8988T (cell line): ENCODE results near the gene EIF4G3.
"Not testable (repeated sequence)": the region's sequence is repeated elsewhere in the genome, so short reads cannot be mapped to it uniquely, and the experiment has no call there.

Experiments used
- DNase-seq: peaks from one replicate; pipeline ENCODE4 v3.0.0; 2011

EIF4G3 gene

DNA sequence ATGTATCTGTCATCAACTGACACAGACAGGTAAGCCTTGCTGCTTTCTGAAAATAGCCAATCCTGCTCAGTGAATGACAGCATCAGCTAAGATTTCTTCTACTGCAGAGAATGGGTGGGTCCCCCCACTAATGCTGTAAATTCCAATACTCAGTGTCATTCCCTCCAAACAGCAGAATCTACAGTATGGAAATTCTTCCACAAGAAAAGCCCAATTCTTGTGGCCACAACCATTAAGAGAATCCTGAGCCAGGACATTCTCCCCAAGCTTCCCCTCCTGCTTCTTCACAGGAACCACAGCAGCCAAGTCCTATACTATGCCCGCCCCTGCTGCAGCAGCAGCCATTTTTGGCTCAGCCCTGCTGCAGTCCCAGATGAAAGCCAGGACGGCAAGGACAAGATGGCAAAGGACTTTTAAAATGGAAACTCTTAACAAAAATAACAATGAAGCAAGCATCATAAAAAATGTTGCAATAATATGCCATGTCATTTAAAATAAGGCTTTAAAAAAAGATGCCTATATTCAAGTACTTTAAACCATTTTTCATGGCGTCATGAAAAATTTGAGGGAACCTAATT lies 26.8 kb downstream of the EIF4G3 start:
- DNase-seq, result peak; percentile 36

DNA sequence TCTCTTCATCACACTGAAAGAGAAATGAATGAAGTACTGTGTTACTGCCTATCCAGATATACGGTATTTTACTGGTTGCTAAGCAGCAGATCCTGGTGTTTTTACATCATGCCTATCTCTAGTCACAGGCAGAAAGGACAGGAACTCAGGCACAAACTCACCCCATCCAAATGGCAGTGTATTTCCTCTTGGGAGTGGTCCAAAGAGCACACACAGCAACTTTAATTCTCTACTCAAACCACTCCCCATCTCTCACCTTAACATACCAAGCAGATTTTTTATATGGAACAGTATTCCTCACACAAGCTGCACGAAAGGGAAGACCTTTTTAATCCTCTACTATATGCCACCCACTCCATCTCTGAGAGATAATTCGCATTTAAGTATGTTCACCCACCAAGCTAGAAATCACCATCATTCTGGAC lies 27.3 kb downstream of the EIF4G3 start:
- no peak for DNase-seq

DNA sequence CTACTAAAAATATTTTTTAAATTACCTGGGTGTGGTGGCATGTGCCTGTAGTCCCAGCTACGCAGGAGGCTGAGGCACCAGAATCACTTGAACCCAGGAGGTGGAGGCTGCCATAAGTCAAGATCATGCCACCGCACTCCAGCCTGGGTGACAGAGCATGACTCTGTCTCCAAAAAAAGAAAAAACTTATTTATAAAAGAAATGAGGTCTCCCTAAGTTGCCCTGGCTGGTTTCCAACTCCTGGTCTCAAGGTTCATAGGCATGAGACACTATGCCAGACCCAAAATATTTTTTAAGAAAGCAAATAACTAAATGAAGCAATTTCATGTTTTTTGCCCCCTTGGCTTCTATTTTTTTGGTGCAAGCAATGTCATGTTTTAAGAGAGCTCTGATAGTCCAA lies 32.9 kb downstream of the EIF4G3 start:
- DNase-seq, result no peak

DNA sequence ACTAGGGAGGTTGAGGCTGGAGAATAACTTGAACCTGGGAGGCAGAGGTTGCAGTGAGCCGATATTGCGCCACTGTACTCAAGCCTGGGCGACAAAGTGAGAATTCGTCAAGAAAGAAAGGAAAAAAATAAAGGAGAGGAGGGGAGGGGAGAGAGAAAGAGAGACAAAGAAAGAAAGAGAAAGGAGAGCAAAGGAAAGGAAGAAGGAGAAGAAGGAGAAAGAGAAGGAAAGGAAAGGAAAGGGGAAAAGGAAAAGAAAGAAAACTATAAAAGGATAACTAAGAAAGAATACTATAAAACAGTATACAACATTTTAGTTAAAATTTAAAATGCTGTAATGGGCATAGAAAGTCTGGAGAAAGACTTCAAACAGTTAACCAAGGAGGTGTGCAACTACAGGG lies 33.6 kb downstream of the EIF4G3 start:
- no peak for DNase-seq

DNA sequence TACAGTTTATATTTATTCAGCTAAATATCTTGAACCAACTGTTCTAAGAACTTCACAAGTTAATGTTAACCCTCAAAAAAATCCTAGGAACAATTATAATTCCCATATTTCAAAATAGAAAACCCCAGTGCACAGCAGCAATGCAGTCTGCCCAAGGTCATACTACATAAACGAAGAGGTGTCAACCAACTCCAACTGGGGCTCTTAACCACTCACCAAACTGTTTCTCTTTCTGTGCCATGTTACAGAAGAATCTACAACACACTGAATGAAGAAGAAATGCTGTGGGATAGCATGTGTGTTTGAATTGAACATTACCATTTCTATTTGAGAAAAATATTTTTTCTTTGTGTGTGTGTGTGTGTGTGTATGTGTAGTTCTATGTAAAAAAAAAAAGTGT lies 35.7 kb downstream of the EIF4G3 start:
- no peak for DNase-seq

DNA sequence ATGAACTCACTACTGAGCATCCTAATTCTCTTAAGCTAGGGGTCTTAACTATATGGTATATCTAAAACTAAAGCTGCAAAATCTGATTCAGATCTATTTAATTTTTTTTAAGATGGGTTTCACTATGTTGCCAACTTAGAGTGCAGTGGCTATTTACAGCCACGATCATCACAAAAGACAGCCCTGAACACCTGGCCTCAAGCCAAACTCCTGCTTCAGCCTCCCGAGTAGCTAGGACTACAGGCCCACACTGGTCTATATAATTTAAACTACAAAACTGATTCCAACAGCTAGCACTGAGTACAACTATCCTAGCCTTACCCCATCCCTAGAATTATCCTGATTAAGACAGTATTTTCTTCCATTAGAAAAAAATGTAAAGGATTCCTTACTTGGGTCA lies 37.1 kb downstream of the EIF4G3 start:
- DNase-seq, result no peak

DNA sequence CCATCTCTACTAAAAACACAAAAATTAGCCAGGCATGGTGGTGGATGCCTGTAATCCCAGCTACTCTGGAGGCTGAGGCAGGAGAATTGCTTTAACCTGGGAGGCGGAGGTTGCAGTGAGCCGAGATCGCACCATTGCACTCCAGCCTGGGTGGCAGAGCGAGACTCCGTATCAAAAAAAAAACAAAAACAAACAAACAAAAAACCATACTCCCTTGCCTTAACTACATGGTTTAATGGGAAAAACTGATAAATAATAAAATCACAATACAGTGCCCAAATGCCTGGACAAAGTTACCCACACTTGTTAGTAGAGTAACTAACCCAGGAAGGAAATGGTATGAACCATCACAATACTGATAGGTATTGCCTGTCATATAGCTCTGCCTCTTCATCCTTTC lies 40.4 kb downstream of the EIF4G3 start:
- not testable (repeated sequence) for DNase-seq

DNA sequence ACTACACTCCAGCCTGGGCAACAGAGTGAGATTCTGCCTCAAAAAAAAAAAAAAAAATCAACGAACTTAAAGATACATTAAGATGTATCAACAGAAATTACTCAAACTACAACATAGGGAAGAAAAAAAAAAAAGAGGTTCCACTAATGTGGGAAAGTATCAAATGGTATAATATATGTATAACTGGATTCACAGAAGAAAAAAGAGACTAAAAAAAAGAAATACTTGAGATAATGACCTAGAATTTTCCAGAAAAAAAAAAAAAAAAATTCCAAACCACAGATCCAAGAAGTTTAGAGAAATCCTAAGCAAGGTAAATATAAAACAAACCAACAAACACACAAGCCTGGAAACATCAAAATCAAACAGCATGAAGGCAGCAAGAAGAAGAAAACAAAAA lies 45.5 kb downstream of the EIF4G3 start:
- DNase-seq, result no peak

DNA sequence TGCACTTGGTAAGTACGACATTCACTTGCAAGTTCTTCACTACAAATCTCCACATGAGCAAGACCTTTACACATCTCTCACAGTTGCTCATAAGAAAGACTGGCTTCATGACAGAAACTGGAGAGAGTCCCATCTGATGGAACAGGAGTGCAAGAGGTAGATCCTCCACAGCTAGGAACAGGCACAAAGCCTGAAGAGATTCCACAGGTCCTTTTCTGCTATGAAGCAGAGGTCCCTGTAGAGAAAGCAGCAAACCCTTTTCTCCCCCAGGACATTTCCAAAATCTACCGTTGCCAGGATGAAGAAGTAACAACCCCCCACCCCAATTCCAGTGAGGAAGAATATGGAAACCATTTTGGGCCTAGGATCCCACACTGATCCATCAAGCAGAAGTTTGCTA lies 47.3 kb downstream of the EIF4G3 start:
- DNase-seq, result no peak

DNA sequence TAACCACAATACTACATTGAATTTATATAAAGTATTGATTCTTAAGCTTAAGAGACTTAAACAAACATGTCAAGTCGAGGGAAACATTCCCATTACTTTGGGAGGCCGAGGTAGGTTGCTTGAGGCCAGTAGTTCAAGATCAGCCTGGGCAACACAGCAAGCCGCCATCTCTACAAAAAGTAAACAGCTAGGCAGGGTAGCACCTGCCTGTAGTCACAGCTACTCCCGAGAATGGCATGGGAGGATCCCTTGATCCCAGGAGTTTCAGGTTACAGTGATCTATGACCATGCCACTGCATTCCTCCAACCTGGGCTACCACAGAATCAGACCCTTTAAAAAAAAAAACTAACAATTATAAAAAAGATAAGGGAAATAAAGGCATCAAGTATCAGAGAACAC lies 50.4 kb downstream of the EIF4G3 start:
- no peak for DNase-seq

DNA sequence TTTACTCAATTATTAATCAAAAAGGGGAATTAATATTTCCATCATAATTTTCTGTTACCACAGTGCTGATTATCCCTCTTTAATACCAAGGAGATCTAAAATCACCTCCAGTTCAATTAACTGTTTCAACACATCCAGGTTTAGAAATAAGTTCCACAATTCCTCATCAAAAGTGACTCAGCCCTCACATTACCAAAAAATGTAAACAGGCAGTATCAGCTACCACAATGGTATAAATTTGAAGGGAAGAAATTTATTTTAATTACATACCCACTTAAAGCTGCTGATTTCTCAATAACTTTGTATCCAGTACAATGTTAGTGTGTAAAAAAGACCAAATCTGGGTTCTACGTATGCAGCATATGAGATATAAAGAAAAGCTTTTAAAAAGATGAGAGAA lies 51.9 kb downstream of the EIF4G3 start:
- no peak for DNase-seq

DNA sequence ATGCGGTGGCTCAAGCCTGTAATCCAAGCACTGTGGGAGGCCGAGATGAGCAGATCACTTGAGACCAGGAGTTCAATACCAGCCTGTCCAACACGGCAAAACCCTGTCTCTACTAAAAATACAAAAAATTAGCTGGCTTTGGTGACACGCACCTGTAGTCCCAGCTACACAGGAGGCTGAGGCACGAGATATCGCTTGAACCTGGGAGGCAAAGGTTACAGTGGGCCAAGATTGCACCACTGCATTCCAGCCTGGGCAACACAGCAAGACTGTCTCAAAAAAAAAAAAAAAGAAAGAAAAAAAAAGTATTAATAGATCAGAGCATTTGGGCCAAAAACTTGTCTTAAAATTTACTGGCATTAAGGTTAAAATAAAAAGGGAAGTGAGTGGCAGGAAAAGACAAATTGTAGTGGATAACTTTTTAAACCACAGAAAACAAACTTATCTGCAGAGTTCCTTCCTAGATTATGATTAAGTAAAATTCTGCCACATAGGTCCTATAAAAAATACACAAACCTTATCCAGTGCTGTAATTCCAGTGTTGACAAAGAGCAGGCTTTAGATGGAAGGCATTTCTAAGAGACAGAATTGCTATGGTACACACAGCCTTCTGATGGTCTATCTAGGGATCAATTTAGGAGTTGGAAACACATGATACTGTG lies 53.3 kb downstream of the EIF4G3 start:
- no peak for DNase-seq

DNA sequence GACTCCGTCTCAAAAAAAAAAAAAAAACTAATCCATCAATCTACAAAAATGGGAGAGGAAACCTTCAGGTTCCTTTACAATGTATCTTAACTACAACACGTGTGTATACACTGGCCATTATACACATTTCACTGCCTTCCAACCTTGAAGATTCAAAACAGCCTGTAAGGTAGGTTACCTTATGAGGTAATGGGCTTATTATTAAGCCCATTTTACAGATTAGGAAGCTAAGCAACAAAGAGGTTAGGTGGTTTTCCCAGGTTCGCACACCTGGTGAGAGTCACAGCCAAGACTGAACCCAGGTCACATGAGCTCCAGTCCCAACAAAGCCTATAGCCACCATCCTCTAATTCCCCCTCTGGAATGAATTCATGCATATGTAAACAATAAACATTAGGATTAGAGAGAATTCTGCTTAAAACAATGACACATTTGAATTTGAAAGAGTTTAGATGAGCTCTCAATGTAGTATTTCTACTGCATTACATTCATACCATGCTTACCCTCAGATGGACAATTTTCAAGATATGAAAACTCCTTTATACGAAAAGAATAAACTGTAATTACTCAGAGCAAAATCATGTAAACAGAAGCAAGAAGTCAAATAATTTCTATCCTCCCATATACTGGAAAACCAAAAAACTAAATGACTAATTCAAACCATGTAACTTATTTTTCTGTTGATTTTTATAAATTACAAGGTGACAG lies 54.8 kb downstream of the EIF4G3 start:
- no peak for DNase-seq

DNA sequence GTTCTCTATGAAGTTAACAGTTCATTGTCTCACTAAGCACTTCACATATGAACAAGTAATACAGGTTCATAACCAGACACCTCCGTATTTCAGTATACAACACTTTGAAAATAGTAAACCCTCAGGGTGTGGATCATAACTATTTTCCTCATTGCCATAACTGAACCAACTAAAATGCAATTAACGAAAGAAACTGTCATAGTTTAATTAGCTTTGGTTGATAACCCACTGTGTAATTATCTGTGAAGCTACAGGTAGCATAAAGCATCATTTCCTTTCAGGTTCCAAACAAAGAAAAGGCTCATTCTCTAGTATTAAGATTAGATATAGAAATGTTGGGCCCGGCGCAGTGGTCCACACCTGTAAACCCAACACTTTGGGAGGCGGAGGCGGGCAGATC lies 58.5 kb downstream of the EIF4G3 start:
- no peak for DNase-seq

DNA sequence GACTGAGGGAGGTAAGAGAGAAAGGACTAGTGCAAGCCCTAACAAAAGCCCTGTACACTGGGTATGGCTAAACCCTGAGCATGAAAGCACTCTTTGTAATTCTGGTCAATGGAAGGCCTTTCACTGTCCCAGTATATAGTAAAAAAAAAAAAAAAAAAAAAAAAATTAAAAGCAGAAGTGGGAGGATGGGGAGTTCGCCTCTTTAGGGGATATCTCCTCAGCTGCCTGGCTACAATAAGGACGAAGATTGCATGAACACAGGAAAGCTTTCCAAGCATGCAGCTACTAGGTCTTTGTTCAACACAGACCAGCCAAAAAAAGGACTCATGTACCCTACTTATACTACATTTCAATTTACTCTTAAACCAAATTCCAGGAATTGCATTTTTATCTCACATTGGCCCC lies 59.1 kb downstream of the EIF4G3 start:
- DNase-seq, result no peak

DNA sequence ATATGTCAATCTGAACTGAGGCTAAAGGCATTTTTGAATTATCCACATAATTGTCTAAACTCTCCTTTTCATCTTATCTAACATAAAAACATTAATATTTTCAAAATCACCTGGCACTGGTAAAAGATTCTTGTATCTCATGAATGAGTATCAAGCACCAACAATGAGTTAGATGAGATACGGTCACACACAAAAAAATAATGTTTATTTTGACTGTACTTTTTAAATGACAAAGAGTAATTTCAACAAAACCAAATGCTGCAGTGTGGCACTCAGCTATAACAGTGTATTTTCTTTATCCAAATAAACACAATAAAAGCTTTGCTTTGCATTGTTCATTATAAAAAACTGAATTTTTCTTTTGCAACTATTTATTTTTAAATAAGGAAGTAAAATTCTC lies 59.5 kb downstream of the EIF4G3 start:
- no peak for DNase-seq

DNA sequence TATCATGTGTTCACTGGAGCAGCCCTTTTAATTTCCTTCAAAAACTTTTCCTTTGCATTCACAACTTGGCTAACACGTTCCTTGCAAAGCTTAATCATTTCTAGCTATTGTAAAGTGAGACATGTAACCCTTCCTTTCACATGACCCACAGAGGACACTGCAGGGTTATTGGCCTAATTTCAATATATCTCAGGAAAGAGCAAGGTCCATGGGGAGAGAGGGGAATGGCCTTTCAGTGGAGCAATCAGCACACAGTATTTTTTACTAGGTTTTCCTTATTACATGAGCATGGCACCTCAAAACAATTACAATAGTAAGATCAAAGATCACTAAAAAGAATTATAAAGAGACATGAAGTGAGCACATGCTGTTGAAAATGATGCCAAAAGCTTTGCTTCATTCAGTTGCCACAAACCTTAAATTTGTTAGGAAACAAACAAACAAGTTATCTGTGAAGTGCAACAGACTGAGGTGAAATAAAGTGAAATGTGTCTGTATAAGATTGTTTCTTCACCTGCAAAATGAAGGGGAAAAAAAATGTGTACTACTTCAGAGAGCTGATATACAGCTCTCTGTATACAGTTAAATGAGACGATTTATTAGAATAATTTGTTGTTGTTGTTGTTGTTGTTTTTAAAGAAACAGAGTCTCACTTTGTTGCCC lies 61.5 kb downstream of the EIF4G3 start:
- no peak for DNase-seq

DNA sequence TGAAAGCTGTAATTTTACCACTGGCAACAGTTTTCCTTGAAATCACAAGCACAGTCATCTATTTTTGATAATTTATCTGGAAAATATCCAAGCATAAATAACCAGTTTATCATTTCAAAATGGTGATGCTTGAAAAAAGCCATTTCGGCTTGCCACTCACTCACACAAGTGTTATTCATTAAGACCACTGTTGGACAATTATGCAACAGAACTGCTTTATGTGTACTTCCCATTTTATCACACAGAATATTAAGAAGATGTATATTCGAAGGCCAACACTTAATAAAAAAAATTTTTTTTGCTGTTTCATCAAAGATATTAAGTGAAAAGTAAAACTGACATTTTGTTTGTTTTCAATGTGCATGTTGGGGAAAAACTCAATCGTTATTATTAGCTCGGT lies 62.3 kb downstream of the EIF4G3 start:
- no peak for DNase-seq

DNA sequence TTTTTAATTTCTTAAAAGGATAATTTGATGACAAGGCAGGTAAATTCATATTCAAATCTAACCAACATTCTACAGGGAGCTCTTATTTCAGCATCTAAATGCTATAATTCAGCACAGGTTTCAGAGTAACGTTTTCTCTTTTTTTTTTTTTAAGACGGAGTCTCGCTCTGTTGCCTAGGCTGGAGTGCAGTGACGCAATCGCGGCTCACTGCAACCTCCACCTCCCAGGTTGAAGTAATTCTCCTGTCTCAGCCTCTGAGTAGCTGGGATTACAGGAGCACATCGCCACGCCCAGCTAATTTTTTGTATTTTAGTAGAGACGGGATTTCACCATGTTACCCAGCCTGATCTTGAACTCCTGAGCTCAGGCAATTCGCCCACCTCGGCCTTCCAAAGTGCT lies 66.5 kb downstream of the EIF4G3 start:
- no peak for DNase-seq

DNA sequence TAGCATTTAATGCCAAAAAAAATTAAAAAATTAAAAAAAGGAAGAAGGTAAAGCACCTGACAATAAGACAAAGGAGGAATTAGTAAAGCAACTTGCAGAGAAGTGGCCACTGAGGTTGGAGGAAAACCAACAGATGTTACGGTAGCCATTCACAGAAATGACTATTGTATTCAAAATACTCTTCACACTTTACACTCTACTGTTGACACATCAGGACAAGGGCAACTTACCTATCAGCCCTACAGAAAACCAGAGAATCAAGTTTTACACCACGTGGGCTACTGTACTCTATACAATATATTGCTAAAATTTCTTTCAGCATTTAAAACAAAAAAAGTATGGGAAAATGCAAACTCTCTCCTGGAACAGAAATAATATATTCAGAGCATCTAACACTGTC lies 70.0 kb downstream of the EIF4G3 start:
- DNase-seq, result no peak

DNA sequence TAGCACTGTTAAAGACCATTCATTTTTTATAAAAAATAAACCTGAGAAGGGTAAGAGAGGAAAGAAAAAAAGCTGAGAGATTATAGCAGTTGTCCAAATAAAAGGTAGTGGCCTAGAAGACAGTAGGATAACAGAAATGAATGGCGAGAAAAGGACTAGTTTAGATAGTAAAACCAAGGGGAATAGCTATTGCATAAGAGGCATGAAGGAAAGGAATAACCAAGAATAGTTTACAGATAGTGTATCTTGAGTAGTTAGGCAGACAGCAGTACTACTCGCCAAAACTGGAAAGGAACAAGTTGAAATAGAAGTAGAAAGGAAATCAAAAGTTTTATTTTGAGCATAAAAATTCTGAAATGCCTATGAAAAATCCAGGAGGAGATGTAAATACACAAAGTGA lies 70.5 kb downstream of the EIF4G3 start:
- no peak for DNase-seq

DNA sequence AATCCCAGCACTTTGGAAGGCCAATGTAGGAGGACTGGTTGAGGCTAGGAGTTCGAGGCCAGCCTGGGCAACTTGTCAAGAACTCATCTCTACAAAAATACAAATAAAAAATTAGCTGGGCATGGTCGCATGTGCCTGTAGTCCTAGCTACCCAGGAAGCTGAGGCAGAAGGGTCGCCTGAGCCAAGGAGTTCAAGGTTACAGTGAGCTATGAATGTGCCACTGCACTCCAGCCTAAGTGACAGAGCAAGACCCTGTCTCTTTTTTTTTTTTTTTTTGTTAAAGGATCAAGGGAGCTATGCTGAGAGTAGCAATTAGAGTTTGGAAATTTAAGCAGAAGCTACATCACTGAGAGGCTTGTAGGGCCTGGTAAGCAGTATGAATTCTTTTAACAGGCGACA lies 70.9 kb downstream of the EIF4G3 start:
- DNase-seq, result no peak

DNA sequence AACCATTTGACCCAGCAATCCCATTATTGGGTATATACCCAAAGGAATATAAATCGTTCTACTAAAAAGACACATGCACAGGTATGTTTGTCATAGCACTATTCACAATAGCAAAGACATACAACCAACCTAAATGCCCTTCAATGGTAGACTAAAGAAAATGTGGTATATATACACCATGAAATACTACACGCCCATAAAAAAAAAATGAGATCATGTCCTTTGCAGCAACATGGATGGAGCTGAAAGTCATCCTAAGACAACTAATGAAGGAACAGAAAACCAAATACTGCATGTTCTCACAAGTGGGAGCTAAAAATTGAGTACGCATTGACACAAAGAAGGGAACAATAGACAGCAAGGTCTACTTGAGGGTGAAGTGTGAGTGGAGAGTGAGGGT lies 72.0 kb downstream of the EIF4G3 start:
- DNase-seq, result no peak

DNA sequence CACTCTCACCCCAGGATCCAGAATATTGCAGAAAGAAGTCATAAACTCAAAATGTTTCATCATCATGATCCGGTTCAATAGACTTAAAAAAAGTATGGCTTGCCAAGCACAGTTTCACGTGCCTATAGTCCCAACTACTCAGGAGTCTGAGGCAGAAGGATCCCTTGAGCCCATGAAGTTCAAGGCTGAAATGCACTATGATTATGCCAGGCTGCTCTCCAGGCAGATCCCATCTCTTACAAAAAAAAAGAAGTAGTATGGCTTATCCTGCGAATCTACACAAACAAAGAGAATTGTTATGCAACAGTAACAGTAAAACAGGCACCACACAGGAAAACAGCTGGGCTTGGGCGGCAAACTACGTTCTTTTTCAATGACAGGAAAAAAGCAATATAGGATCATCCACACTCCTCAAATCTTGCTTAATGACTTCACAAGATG lies 76.2 kb downstream of the EIF4G3 start:
- no peak for DNase-seq
